IMR-90 (cell line): ENCODE results near the gene LIPE. TPM values are rescaled to one million over a fixed set of nuclear protein-coding genes. Genes with fewer than 3 reads are reported as not detected.

ENCODE experiments used
- ATAC-seq: fragments of 200-7000 bp; cut with Tn5 transposase; 2 replicates; pipeline ENCODE4 v1.9.1; 2020; ENCODE audit warnings: low read depth, mild to moderate bottlenecking, moderate library complexity
- BruUV-seq: library from RNA; stranded (reverse); fragments of 400-500 nt; replicated peaks from 2 replicates; lab custom pipeline; 2021; lab: Mats Ljungman, UMichigan
- CTCF ChIA-PET: fragments of 300-600 bp; formaldehyde crosslinking; extraction: SDS; loops from one replicate; lab custom pipeline; 2021; ENCODE audit warnings: antibody characterized with exemption; lab: Yijun Ruan, JAX
- POLR2A ChIA-PET: fragments of 300-600 bp; sonication (Branson Sonifier 250); formaldehyde crosslinking; loops from one replicate; lab custom pipeline; 2022; ENCODE audit warnings: antibody characterized with exemption; ENCODE audit not compliant: unreplicated experiment; lab: Charles Lee
- DNase-seq: peaks from one replicate; pipeline ENCODE4 v3.0.0; 2013
- H2AFZ ChIP-seq: replicated peaks from 2 replicates; pipeline ENCODE3; 2013; ENCODE audit warnings: low read length, mild to moderate bottlenecking; ENCODE audit not compliant: poor library complexity
- H2AK5ac ChIP-seq: 2 replicates; pipeline ENCODE4 v1.6.1; 2013; ENCODE audit warnings: low read depth, low read length, inconsistent platforms
- H2AK9ac ChIP-seq: replicated peaks from 2 replicates; pipeline ENCODE3; 2013; ENCODE audit warnings: mild to moderate bottlenecking, low read depth, low read length, moderate library complexity; ENCODE audit not compliant: poor library complexity
- H2BK120ac ChIP-seq: 2 replicates; pipeline ENCODE4 v1.6.1; 2013; ENCODE audit warnings: low read depth, low read length, inconsistent platforms
- H2BK15ac ChIP-seq: 3 replicates; pipeline ENCODE4 v1.6.1; 2013; ENCODE audit warnings: low read depth, low read length, inconsistent platforms
- H2BK20ac ChIP-seq: 2 replicates; pipeline ENCODE4 v1.6.1; 2013; ENCODE audit warnings: low read depth, mild to moderate bottlenecking, inconsistent platforms, low read length, moderate library complexity
- H2BK5ac ChIP-seq: 2 replicates; pipeline ENCODE4 v1.6.1; 2013; ENCODE audit warnings: mild to moderate bottlenecking, low read depth, low read length, inconsistent platforms; ENCODE audit not compliant: poor library complexity, severe bottlenecking
- H3K14ac ChIP-seq: replicated peaks from 2 replicates; pipeline ENCODE4 v1.6.1; 2013; ENCODE audit warnings: low read depth, low read length, inconsistent platforms
- H3K18ac ChIP-seq: 2 replicates; pipeline ENCODE4 v1.6.1; 2013; ENCODE audit warnings: low read depth, low read length, control low read depth
- H3K23ac ChIP-seq: 2 replicates; pipeline ENCODE4 v1.6.1; 2013; ENCODE audit warnings: low read depth, low read length, inconsistent platforms
- H3K27ac ChIP-seq: 2 replicates; pipeline ENCODE4 v1.5.1; 2013; ENCODE audit warnings: mild to moderate bottlenecking, control low read depth, low read length; ENCODE audit not compliant: insufficient read depth
- H3K27me3 ChIP-seq: 2 replicates; pipeline ENCODE4 v1.6.1; 2013; ENCODE audit warnings: low read length; ENCODE audit not compliant: control insufficient read depth, insufficient read depth
- H3K36me3 ChIP-seq: 2 replicates; pipeline ENCODE4 v1.6.1; 2013; ENCODE audit warnings: low read length, mixed read lengths; ENCODE audit not compliant: control insufficient read depth, insufficient read depth
- H3K4ac ChIP-seq: 2 replicates; pipeline ENCODE4 v1.6.1; 2013; ENCODE audit warnings: low read depth, low read length, inconsistent platforms
- H3K4me1 ChIP-seq: 2 replicates; pipeline ENCODE4 v1.6.1; 2013; ENCODE audit warnings: low read length, mixed read lengths; ENCODE audit not compliant: control insufficient read depth, insufficient read depth
- H3K4me2 ChIP-seq: 2 replicates; pipeline ENCODE4 v1.6.1; 2013; ENCODE audit warnings: low read depth, mild to moderate bottlenecking, control low read depth, low read length, moderate library complexity
- H3K4me3 ChIP-seq: 2 replicates; pipeline ENCODE4 v1.5.1; 2013; ENCODE audit warnings: low read depth, mild to moderate bottlenecking, control low read depth, low read length, moderate library complexity; ENCODE audit not compliant: insufficient read depth
- H3K56ac ChIP-seq: 2 replicates; pipeline ENCODE4 v1.6.1; 2013; ENCODE audit warnings: low read length, inconsistent platforms; ENCODE audit not compliant: insufficient read depth; ENCODE audit errors: extremely low read depth
- H3K79me1 ChIP-seq, 2 experiments: 2 replicates each; pipeline ENCODE4 v1.6.1; 2013; ENCODE audit warnings: low read length in 2 of 2, inconsistent platforms in 1 of 2, low read depth in 1 of 2
- H3K9ac ChIP-seq: 2 replicates; pipeline ENCODE4 v1.6.1; 2013; ENCODE audit warnings: low read depth, low read length, control low read depth
- H3K9me1 ChIP-seq: 2 replicates; pipeline ENCODE4 v1.6.1; 2013; ENCODE audit warnings: low read length, inconsistent platforms; ENCODE audit not compliant: insufficient read depth
- H3K9me3 ChIP-seq: 2 replicates; pipeline ENCODE4 v1.6.1; 2013; ENCODE audit warnings: low read length; ENCODE audit not compliant: control insufficient read depth, insufficient read depth
- H4K20me1 ChIP-seq: 2 replicates; pipeline ENCODE4 v1.6.1; 2013; ENCODE audit warnings: low read length, inconsistent platforms; ENCODE audit not compliant: insufficient read depth
- H4K5ac ChIP-seq: 2 replicates; pipeline ENCODE4 v1.6.1; 2013; ENCODE audit warnings: mild to moderate bottlenecking, low read depth, low read length, control low read depth
- H4K8ac ChIP-seq, 2 experiments: 2 replicates each; pipeline ENCODE4 v1.6.1; 2013; ENCODE audit warnings: low read depth in 2 of 2, low read length in 2 of 2, control low read depth in 1 of 2, inconsistent platforms in 1 of 2
- H4K91ac ChIP-seq: 2 replicates; pipeline ENCODE4 v1.6.1; 2013; ENCODE audit warnings: low read depth, low read length, inconsistent platforms; ENCODE audit not compliant: insufficient read depth
- BHLHE40 ChIP-seq: fragments of 150-350 bp; IDR thresholded peaks from 2 replicates; pipeline ENCODE4 v1.6.1; 2016; ENCODE audit warnings: mild to moderate bottlenecking, low read depth, low read length
- CEBPB ChIP-seq: IDR thresholded peaks from 2 replicates; pipeline ENCODE4 v1.6.1; 2012; ENCODE audit warnings: low read depth, low read length, improper control_type of control experiment
- CHD1 ChIP-seq: IDR thresholded peaks from 2 replicates; pipeline ENCODE4 v1.6.1; 2012; ENCODE audit warnings: low read depth, low read length, improper control_type of control experiment
- CTCF ChIP-seq: conservative IDR thresholded peaks from 2 replicates; pipeline ENCODE4 v1.5.1; 2012; ENCODE audit warnings: mild to moderate bottlenecking, low read depth, low read length, improper control_type of control experiment
- ELK1 ChIP-seq: fragments of 150-350 bp; IDR thresholded peaks from 2 replicates; pipeline ENCODE4 v1.6.1; 2016; ENCODE audit warnings: low read depth, mild to moderate bottlenecking, low read length, moderate library complexity, borderline replicate concordance
- FOS ChIP-seq: fragments of 150-350 bp; IDR thresholded peaks from 2 replicates; pipeline ENCODE4 v1.6.1; 2016; ENCODE audit warnings: low read depth, low read length
- MAFK ChIP-seq: IDR thresholded peaks from 2 replicates; pipeline ENCODE4 v1.6.1; 2012; ENCODE audit warnings: low read depth, low read length, improper control_type of control experiment
- MAZ ChIP-seq: IDR thresholded peaks from 2 replicates; pipeline ENCODE4 v1.6.1; 2012; ENCODE audit warnings: low read depth, mild to moderate bottlenecking, low read length, improper control_type of control experiment, moderate library complexity, borderline replicate concordance
- MXI1 ChIP-seq: IDR thresholded peaks from 2 replicates; pipeline ENCODE4 v1.6.1; 2012; ENCODE audit warnings: low read depth, mild to moderate bottlenecking, low read length, moderate library complexity, borderline replicate concordance
- NFE2L2 ChIP-seq: fragments of 150-350 bp; IDR thresholded peaks from 2 replicates; pipeline ENCODE4 v1.6.1; 2016; ENCODE audit warnings: low read depth, mild to moderate bottlenecking, low read length
- POLR2A ChIP-seq: IDR thresholded peaks from 2 replicates; pipeline ENCODE4 v1.6.1; 2012; ENCODE audit warnings: mild to moderate bottlenecking, low read depth, low read length
- RAD21 ChIP-seq: IDR thresholded peaks from 2 replicates; pipeline ENCODE4 v1.6.1; 2012; ENCODE audit warnings: low read length, improper control_type of control experiment
- RCOR1 ChIP-seq: IDR thresholded peaks from 2 replicates; pipeline ENCODE4 v1.6.1; 2012; ENCODE audit warnings: mild to moderate bottlenecking, low read length, improper control_type of control experiment; ENCODE audit not compliant: insufficient replicate concordance
- RFX5 ChIP-seq: IDR thresholded peaks from 2 replicates; pipeline ENCODE4 v1.8.0; 2012; ENCODE audit warnings: low read depth, mild to moderate bottlenecking, low read length, moderate library complexity
- SMC3 ChIP-seq: fragments of 150-350 bp; IDR thresholded peaks from 2 replicates; pipeline ENCODE4 v1.6.1; 2016; ENCODE audit warnings: low read depth, mild to moderate bottlenecking, antibody characterized with exemption, low read length, moderate library complexity
- WGBS, 2 experiments: methylation state at CpG; one replicate each; pipeline versions ENCODE4 v1.1.5 to v1.1.7; 2013; ENCODE audit warnings: missing lambda C conversion rate in 2 of 2; ENCODE audit not compliant: insufficient read length in 1 of 2; ENCODE audit errors: extremely low coverage in 2 of 2; 5-methylcytosine and 5-hydroxymethylcytosine counted together
- dilution Hi-C: fragments of 300-500 bp; cut with HindIII; formaldehyde crosslinking; loops from one replicate; pipeline ENCODE4 v1.14.3; 2018; ENCODE audit warnings: low sequenced_read_pairs; ENCODE audit not compliant: unreplicated experiment
- in situ Hi-C: fragments of 300-500 bp; cut with MboI; formaldehyde crosslinking; loops from 3 replicates; pipeline ENCODE4 v1.14.3; 2019; ENCODE audit warnings: low sequenced_read_pairs, inconsistent platforms, mixed read lengths
- intact Hi-C: fragments of 100-400 bp; cut with micrococcal nuclease; formaldehyde crosslinking; loops from 2 replicates; pipeline ENCODE4 v1.10.0; 2022
- polyA plus RNA-seq, 3 experiments: library from polyadenylated mRNA; depleted of rRNA; stranded (reverse); fragments of >200 nt; gene quantifications; 2 replicates each; pipeline ENCODE4 v1.2.3, GENCODE V29; 2012; ENCODE audit warnings: low replicate concordance in 1 of 3
- total RNA-seq: library from RNA; depleted of rRNA; stranded (reverse); fragments of >200 nt; gene quantifications from 2 replicates; pipeline ENCODE4 v1.2.3, GENCODE V29; 2012
- TF ChIP-seq, protein P1 (sequence below): fragments of 150-350 bp; IDR thresholded peaks from 2 replicates; pipeline ENCODE4 v1.6.1; 2017; ENCODE audit warnings: mild to moderate bottlenecking, antibody characterized with exemption, low read length, low read depth

Gene LIPE
- total and polyA plus RNA-seq, 2 of the 4 experiments (the other 2 are of a cell fraction): 1.1 to 5.4 TPM

GRCh38 chr19:42367929-42368328 lies 59.3 kb downstream of the LIPE start:
- Histone ChIP-seq H3K18ac (no peak overlapping the region), H3K14ac (no peak overlapping the region), H4K8ac (no peak overlapping the region), H3K36me3 (peaks cover 22% of the 10 kb centered on the region), H3K79me1 (no peaks in the 10 kb centered on the region), H3K4me2 (no peak overlapping the region), H2BK15ac (no peak overlapping the region), H2AFZ (no peak overlapping the region), H2BK20ac (no peak overlapping the region), H4K5ac (no peak overlapping the region), H3K56ac (no peak overlapping the region), H3K23ac (no peak overlapping the region), H3K9me1 (peaks cover 6% of the 10 kb centered on the region), H3K27ac (no peak overlapping the region), H2BK5ac (no peak overlapping the region), H2AK9ac (no peak overlapping the region), H3K4me3 (no peak overlapping the region), H4K20me1 (peaks cover 3% of the 10 kb centered on the region; the same call in 1 of the 2 replicates), H2AK5ac (no peak overlapping the region), H3K4ac (no peak overlapping the region), H3K27me3 (no peaks in the 10 kb centered on the region), H2BK120ac (no peak overlapping the region), H4K91ac (no peak overlapping the region), H3K4me1 (peaks cover 2% of the 10 kb centered on the region; the same call in 1 of the 2 replicates), H3K9me3 (peaks cover 2% of the 10 kb centered on the region; the same call in 1 of the 2 replicates), H3K9ac (no peak overlapping the region)
- in situ Hi-C loops: no loop called here
- intact Hi-C loops: no loop called here
- no peak for DNase-seq
- dilution Hi-C loops: no loop called here
- TF ChIP-seq CEBPB (no peak), MAFK (no peak), ELK1 (no peak), RAD21 (no peak), NFE2L2 (no peak), CTCF (no peak), SMC3 (no peak), POLR2A (no peak), MXI1 (no peak), RFX5 (no peak), RCOR1 (no peak), FOS (no peak), CHD1 (no peak), MAZ (no peak), BHLHE40 (no peak)
- TF ChIP-seq, protein P1, sequence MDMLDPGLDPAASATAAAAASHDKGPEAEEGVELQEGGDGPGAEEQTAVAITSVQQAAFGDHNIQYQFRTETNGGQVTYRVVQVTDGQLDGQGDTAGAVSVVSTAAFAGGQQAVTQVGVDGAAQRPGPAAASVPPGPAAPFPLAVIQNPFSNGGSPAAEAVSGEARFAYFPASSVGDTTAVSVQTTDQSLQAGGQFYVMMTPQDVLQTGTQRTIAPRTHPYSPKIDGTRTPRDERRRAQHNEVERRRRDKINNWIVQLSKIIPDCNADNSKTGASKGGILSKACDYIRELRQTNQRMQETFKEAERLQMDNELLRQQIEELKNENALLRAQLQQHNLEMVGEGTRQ: no peak
- WGBS, 2 experiments: no CpG with 5 or more reads among the region's 4 CpGs
- CTCF ChIA-PET: no interaction called here
- POLR2A ChIA-PET: no interaction called here
- BruUV-seq: no TSS peak
- ATAC-seq: no peak; the same call in 1 of the 2 replicates
